ENCODE results near the gene SYK.

SYK gene

DNA sequence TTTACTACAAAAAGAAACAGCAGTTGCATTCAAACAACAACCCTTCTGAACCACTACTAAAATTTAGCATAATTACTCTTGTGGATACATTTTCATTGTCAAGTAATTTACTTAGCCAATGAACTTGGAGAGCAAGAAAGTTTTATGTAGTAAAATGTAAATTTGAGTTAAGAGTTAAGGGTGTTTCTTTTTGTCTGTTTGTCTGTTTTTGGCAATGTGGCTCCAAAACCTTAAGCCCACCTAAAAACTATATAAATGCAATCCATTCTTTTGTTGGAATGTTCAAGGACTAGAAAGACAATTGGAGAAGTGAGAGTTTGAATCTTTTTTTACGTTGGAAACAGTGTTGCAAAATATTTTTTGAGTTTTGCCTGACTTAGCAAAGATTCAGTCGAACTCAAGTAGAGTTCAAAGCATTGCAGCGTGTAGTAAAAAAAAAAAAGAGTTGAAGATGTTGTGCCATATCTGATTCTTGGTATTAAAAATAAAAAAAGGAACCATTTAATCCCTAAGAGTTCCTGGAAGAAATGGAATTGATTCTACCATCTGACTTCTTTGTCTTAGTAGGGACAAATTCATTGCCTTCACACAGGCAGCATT is 867 bp downstream of the SYK start:
- Mint-ChIP-seq H3K4me1 (no peaks in the 10 kb centered on the region), H3K27ac (ENCODE audit: low read depth) (no peak overlapping the region), H3K9me3 (no peaks in the 10 kb centered on the region), H3K36me3 (ENCODE audit: insufficient read depth) (no peaks in the 10 kb centered on the region), H3K4me3 (no peak overlapping the region), H3K27me3 (peaks cover 80% of the 10 kb centered on the region)
- DNase-seq (ENCODE audit: low spot score in 2 of 2), result no peak
- ATAC-seq (replicated peaks; ENCODE audit: extremely low read depth, poor library complexity, severe bottlenecking), result no peak

DNA sequence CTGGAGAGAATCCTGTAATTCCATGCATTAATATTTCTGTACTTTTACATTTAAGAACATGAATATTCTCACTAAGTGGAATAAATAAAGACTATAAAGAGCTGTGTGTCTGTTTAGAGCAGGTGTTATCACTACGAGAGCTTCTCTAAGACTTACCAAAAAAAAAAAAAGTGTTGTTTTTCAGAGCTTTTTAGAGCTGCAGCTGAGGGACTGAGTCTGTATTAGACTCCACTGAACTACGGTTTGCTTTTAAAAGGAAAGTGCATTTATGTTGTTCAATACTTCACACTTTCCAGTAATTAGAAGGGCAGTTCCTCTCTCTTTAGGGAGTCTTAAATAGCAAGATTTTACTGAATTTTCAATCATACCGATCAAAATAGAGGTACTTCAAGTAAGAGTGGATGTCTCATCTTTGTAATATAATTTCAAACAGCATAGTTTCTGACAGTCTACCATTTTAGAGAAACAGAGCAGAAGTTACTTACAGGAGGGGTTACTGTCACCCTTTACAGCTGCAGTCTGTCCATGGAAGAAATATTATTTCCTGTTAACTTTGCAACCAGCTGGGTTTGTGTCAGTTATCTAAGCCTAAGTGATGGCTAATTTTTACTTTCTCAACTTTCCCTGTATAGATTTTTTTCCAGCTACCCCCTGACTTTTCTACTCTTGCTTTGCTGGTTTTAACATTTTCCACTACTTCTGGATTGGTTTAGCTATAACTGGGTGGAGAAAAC is 2.4 kb downstream of the SYK start:
- no peaks in the 10 kb centered on the region for H3K9me3 Mint-ChIP-seq
- ATAC-seq (replicated peaks; ENCODE audit: extremely low read depth, poor library complexity, severe bottlenecking), result no peak

DNA sequence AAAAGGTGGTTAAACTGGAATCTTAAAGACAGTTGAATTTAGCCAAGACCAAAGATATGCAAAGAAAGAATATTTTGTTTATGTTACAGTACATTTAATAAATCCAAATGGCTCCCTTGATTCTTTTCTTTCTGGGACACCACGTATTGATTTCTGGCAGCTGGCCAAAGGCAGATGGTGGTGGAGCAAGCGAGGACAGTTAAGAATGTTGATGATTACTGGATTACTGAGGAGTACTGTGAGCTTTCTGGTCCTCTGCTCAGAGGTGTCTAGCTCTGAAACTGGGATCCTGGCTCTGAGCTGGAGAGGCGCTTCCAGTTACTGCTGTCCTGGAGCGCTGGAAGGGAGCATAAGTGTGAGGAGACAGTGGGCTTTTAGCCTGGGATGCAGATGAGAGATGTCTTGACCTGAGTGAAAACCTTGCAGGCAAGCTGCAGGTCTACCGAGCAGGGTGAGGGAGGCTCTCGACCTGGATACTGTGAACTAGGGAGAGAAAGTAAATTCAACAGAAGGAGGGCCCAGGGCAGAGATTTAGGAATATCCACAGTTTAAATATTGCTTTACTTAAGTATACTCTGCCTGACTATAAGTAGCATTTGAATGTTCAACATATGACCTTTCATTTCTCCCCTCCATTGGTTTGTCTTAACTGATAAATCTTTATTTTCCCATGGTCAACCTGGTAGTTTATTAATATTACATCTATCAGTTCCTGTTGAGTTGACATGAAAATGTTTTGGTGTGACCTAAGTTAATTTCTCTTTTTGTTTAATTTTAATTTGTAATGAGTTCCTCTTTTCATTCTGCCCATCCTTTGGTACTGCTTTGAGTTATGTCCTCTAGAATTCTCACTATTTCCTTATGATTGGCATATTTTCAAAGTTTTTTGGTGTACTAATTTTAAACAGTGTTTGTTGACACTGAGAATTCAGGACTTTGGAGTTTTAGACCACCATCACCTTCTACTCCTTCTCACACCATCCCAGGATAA is 3.7 kb downstream of the SYK start:
- Mint-ChIP-seq H3K9me3 (no peaks in the 10 kb centered on the region), H3K27me3 (peaks cover 82% of the 10 kb centered on the region), H3K4me1 (no peaks in the 10 kb centered on the region), H3K27ac (ENCODE audit: low read depth) (no peak overlapping the region), H3K36me3 (ENCODE audit: insufficient read depth) (no peaks in the 10 kb centered on the region), H3K4me3 (no peak overlapping the region)
- no peak for DNase-seq (ENCODE audit: low spot score in 2 of 2)
- no peak for ATAC-seq (replicated peaks; ENCODE audit: extremely low read depth, poor library complexity, severe bottlenecking)

More for the DNA sequence above, 2.4 kb downstream of the SYK start:
- no peaks in the 10 kb centered on the region for H3K4me1 Mint-ChIP-seq
- H3K27me3 Mint-ChIP-seq, result peaks cover 82% of the 10 kb centered on the region
- no peak overlapping the region for H3K4me3 Mint-ChIP-seq
- no peaks in the 10 kb centered on the region for H3K36me3 Mint-ChIP-seq (ENCODE audit: insufficient read depth)
- DNase-seq (ENCODE audit: low spot score in 2 of 2), result no peak
- no peak overlapping the region for H3K27ac Mint-ChIP-seq (ENCODE audit: low read depth)

DNA sequence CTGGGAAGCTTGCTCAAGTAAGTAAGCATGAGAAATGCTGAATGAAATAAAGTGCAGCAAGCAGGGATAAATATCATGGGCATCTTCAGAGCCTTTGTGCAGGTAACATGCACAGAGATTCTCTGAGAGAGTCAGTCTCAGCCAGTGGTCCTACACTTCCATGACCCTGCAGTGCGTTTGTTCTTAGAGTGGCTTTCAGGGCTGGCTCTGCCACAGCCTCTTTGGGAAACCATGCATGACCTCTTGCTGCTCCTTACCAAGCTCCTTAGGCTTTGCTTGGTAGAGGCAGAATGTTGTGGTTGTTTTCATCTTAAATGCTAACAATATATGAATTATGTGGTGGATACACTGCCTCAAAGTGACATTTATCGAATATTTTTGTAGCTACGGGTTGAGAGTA is 5.4 kb downstream of the SYK start:
- no peaks in the 10 kb centered on the region for H3K36me3 Mint-ChIP-seq (ENCODE audit: insufficient read depth)
- peaks cover 73% of the 10 kb centered on the region for H3K27me3 Mint-ChIP-seq
- ATAC-seq (replicated peaks; ENCODE audit: extremely low read depth, poor library complexity, severe bottlenecking), result no peak
- no peaks in the 10 kb centered on the region for H3K4me1 Mint-ChIP-seq
- H3K27ac Mint-ChIP-seq (ENCODE audit: low read depth), result no peak overlapping the region
- H3K4me3 Mint-ChIP-seq, result no peak overlapping the region
- no peak for DNase-seq (ENCODE audit: low spot score in 2 of 2)
- no peaks in the 10 kb centered on the region for H3K9me3 Mint-ChIP-seq

DNA sequence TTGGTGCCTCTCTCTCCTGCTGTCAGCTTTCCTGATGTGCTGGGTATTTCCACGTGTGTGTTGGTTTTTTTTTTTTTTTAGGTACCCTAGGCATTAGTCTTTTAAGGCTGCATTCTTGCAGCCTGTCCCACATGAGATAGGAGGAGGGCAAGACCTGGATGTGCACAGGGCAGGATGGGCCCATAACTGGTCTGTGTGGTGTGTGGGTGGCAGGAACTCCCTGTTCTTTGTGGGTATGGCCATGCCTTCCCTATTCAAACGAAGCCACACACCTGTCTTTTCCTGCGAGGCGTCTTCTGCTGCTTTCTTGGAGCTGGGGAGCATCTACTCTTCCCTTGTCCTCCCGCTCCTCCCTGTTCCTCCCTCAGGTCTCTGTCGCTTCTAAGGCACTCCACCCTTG is 6.8 kb downstream of the SYK start:
- H3K4me1 Mint-ChIP-seq, result no peaks in the 10 kb centered on the region
- ATAC-seq (replicated peaks; ENCODE audit: extremely low read depth, poor library complexity, severe bottlenecking), result no peak

DNA sequence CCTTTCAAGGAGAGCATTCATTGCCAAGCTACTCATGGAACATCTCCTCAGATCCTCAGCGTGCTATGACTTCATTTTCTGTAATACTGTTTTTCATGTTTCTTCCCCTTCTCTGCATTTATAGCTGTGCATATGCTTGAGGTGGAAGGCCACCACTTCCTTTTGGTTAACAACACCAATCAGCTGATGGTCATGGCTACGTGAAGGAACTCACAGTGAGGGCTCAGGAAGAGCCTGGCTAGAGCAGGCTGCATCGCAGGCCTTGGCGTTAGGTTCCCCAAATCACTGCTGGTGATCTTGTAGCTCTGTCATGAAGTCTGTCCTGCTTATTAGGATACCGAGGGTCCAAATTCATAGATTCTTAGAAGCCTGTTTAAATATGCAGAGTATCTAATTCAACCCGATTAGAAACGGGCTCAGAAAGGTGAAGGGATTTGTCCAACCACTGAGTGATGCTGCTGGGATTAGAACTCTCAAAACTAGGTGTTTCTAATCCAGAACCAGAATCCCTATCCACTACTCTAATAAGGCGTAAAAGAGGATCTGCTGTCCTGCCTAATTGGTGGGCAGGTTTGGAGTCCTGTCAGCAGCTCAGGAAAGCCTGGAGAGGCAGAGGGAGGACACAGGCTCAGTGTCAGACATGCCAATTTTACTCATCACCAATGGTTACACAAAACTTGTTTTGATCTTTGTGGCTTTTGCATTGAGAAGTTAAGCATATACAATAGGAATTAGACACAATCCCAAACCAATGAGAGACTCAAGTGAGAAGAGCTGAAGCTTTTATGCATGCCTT is 7.5 kb downstream of the SYK start:
- Mint-ChIP-seq H3K27me3 (peaks cover 57% of the 10 kb centered on the region), H3K4me1 (no peaks in the 10 kb centered on the region), H3K36me3 (ENCODE audit: insufficient read depth) (no peaks in the 10 kb centered on the region), H3K9me3 (no peaks in the 10 kb centered on the region), H3K4me3 (no peak overlapping the region), H3K27ac (ENCODE audit: low read depth) (no peak overlapping the region)
- DNase-seq (ENCODE audit: low spot score in 2 of 2), result no peak
- no peak for ATAC-seq (replicated peaks; ENCODE audit: extremely low read depth, poor library complexity, severe bottlenecking)

More for the DNA sequence above, 6.8 kb downstream of the SYK start:
- Mint-ChIP-seq H3K9me3 (no peaks in the 10 kb centered on the region), H3K4me3 (no peak overlapping the region), H3K27me3 (peaks cover 59% of the 10 kb centered on the region), H3K27ac (ENCODE audit: low read depth) (no peak overlapping the region), H3K36me3 (ENCODE audit: insufficient read depth) (no peaks in the 10 kb centered on the region)
- DNase-seq (ENCODE audit: low spot score in 2 of 2), result no peak

DNA sequence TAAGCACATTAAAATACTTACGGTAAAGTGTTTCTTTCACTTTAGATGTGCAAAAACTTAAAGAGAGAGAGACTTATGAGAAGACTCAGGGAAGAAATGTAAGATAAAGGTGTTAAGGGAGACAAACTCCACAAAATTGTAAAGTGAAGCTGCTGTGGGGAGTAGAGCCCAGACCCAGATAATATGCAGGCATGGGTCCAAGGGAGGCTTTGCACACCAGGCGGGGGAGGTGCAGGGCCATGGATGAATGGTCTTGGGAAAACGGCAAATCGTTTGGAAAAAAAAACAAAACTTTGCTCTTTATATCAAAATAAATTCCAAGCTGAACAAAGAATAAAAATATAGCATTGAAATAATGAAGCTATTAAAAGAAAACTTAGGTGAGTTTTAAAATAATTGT is 9.1 kb downstream of the SYK start:
- DNase-seq (ENCODE audit: low spot score in 2 of 2) (no peak), ATAC-seq (replicated peaks; ENCODE audit: extremely low read depth, poor library complexity, severe bottlenecking) (no peak)
- Mint-ChIP-seq H3K36me3 (ENCODE audit: insufficient read depth) (no peaks in the 10 kb centered on the region), H3K27ac (ENCODE audit: low read depth) (no peak overlapping the region), H3K4me3 (no peak overlapping the region), H3K9me3 (no peaks in the 10 kb centered on the region), H3K27me3 (peaks cover 41% of the 10 kb centered on the region), H3K4me1 (peaks cover 7% of the 10 kb centered on the region)

DNA sequence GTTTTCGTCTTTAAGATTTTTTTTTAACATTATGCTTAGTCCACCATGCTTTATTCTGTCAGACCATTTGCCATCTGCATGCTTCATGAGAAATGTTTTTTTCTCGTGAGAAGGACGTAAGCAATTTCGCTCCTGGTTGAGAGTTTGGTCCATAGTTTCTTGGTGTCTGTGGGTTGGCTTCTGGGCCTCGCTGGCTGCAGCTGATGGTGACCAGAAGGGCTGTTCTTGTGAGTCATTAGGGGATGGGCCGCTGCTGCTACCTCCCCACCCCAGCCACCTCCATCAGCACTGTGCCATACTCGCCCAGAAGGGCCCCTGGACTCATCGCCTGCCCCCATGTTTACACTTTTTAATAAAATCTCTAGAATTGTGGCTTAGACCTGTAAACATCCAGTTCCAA is 11.4 kb downstream of the SYK start:
- peaks cover 5% of the 10 kb centered on the region for H3K9me3 Mint-ChIP-seq
- peaks cover 43% of the 10 kb centered on the region for H3K27me3 Mint-ChIP-seq
- H3K27ac Mint-ChIP-seq (ENCODE audit: low read depth), result no peak overlapping the region
- H3K4me3 Mint-ChIP-seq, result no peak overlapping the region
- ATAC-seq (replicated peaks; ENCODE audit: extremely low read depth, poor library complexity, severe bottlenecking), result no peak
- no peaks in the 10 kb centered on the region for H3K36me3 Mint-ChIP-seq (ENCODE audit: insufficient read depth)
- peaks cover 9% of the 10 kb centered on the region for H3K4me1 Mint-ChIP-seq
- no peak for DNase-seq (ENCODE audit: low spot score in 2 of 2)

DNA sequence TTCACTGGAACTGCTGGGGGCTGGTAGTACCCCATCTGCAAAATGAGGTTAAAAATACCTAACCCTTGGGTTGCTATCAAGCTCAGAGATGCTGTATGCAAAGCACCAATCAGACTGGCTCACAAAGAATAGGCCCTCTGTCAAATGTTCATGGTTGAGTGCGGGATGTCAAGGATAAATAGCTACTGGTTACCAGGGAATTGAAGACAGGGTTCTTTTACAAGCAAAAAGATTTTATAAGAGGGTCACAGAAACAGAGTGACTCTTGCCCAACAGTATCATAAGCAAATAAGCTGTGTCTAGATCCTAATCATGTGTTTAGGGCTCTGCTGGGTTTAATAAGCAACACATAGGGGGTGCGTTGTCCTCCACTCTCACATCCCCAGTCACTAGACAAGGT is 11.9 kb downstream of the SYK start:
- Mint-ChIP-seq H3K27ac (ENCODE audit: low read depth) (no peak overlapping the region), H3K36me3 (ENCODE audit: insufficient read depth) (no peaks in the 10 kb centered on the region), H3K27me3 (peaks cover 42% of the 10 kb centered on the region), H3K4me1 (peaks cover 9% of the 10 kb centered on the region), H3K9me3 (peaks cover 5% of the 10 kb centered on the region), H3K4me3 (no peak overlapping the region)
- ATAC-seq (replicated peaks; ENCODE audit: extremely low read depth, poor library complexity, severe bottlenecking) (no peak), DNase-seq (ENCODE audit: low spot score in 2 of 2) (no peak)

DNA sequence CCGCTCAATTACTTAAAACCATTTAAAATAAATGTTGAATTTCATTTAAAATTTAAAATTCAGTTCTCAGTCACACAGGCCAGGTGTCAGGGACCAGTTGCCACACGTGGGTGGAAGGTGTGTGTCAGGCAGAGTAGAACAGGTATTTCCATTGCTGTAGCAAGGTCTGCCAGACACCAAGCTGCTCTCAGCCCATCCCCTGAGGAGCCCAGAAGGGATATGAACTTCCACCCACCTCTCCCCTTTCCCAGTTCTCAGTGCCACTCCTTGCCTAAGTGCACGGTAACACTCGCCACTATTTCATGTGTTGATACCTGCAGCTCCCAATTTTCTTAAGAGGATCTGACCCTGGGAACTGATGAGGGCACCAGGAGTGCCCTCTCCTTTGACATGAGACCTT is 12.7 kb downstream of the SYK start:
- Mint-ChIP-seq H3K27me3 (peaks cover 39% of the 10 kb centered on the region), H3K4me3 (no peak overlapping the region), H3K9me3 (peaks cover 5% of the 10 kb centered on the region), H3K36me3 (ENCODE audit: insufficient read depth) (no peaks in the 10 kb centered on the region), H3K4me1 (peaks cover 9% of the 10 kb centered on the region), H3K27ac (ENCODE audit: low read depth) (no peak overlapping the region)
- DNase-seq (ENCODE audit: low spot score in 2 of 2) (no peak), ATAC-seq (replicated peaks; ENCODE audit: extremely low read depth, poor library complexity, severe bottlenecking) (no peak)

DNA sequence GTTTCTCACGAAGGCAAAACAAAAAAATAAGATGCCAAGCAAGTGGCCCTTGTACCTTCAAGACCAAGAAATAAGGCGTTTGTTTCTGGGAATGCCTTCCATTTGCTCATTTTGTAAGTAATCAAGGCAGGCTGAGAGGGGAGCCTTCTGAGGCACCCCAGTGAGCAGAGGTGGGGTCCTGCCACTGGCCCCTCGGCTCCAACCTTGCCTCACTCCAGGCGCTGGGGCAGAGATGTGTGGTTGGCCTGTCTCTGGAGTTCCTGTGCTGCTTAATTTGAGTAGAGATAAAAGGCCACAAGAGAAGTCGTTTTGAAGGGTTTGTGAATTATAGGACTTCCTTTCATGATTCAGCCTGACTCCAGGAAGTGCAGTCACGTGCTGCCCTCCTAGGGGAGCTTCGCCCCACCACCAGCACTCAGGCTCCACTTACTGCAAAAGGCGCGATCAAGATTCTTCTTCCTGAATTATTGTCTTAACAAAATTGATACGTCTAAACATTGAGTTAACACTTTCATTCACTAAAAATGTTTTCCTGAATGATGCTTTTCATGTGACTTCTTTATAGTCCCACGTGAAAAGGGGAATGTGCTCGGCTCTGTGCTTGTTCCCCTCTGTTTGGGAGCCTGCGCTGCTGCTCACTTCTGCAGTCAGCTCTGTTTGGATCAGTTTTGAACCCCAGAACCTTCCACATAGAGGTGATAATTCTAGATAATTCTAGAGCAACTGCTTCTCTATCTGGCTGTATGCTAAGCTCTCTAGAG is 13.7 kb downstream of the SYK start:
- H3K9me3 Mint-ChIP-seq, result peaks cover 5% of the 10 kb centered on the region
- no peak overlapping the region for H3K4me3 Mint-ChIP-seq
- no peak overlapping the region for H3K27ac Mint-ChIP-seq (ENCODE audit: low read depth)
- ATAC-seq (replicated peaks; ENCODE audit: extremely low read depth, poor library complexity, severe bottlenecking) (no peak), DNase-seq (ENCODE audit: low spot score in 2 of 2) (no peak)
- H3K36me3 Mint-ChIP-seq (ENCODE audit: insufficient read depth), result no peaks in the 10 kb centered on the region
- H3K27me3 Mint-ChIP-seq, result peaks cover 36% of the 10 kb centered on the region
- H3K4me1 Mint-ChIP-seq, result peaks cover 9% of the 10 kb centered on the region

Data from central memory CD8-positive, alpha-beta T cell (primary cell).